ENCODE results near the gene HOOK2. TPM values are rescaled to one million over a fixed set of nuclear protein-coding genes. Genes with fewer than 3 reads are reported as not detected.

HOOK2 gene
- total and polyA plus RNA-seq, 2 of the 13 experiments (the other 11 are each of a cell fraction or from before 2014, with no cell fraction given), result 9.2 to 12.9 TPM

- TF ChIP-seq, protein P1, sequence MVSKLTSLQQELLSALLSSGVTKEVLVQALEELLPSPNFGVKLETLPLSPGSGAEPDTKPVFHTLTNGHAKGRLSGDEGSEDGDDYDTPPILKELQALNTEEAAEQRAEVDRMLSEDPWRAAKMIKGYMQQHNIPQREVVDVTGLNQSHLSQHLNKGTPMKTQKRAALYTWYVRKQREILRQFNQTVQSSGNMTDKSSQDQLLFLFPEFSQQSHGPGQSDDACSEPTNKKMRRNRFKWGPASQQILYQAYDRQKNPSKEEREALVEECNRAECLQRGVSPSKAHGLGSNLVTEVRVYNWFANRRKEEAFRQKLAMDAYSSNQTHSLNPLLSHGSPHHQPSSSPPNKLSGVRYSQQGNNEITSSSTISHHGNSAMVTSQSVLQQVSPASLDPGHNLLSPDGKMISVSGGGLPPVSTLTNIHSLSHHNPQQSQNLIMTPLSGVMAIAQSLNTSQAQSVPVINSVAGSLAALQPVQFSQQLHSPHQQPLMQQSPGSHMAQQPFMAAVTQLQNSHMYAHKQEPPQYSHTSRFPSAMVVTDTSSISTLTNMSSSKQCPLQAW (CRISPR knock-in tag; IDR thresholded peaks at IDR 0.05), result no peak
- peak; percentile 52 for TF ChIP-seq XRCC5 (optimal IDR thresholded peaks at IDR 0.05; ENCODE audit: low read length)
- TF ChIP-seq ZNF382 (CRISPR knock-in tag; IDR thresholded peaks at IDR 0.05; ENCODE audit: borderline replicate concordance), result no peak
- no peak for TF ChIP-seq KLF12 (CRISPR knock-in tag; IDR thresholded peaks at IDR 0.05; ENCODE audit: borderline replicate concordance)
- no peak for TF ChIP-seq ATF7 (IDR thresholded peaks at IDR 0.05)
- no peak for TF ChIP-seq ATF7 (CRISPR knock-in tag; IDR thresholded peaks at IDR 0.05)
- TF ChIP-seq CEBPG (CRISPR knock-in tag; IDR thresholded peaks at IDR 0.05), result 0 out of 2 replicates have a peak, but pooled peaks have one; percentile 6
- TF ChIP-seq KDM6A (CRISPR knock-in tag; IDR thresholded peaks at IDR 0.05; ENCODE audit: low read depth), result no peak
- no peak for TF ChIP-seq TBP (CRISPR knock-in tag; IDR thresholded peaks at IDR 0.05)
- TF ChIP-seq, protein P2, sequence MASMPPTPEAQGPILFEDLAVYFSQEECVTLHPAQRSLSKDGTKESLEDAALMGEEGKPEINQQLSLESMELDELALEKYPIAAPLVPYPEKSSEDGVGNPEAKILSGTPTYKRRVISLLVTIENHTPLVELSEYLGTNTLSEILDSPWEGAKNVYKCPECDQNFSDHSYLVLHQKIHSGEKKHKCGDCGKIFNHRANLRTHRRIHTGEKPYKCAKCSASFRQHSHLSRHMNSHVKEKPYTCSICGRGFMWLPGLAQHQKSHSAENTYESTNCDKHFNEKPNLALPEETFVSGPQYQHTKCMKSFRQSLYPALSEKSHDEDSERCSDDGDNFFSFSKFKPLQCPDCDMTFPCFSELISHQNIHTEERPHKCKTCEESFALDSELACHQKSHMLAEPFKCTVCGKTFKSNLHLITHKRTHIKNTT (CRISPR knock-in tag; IDR thresholded peaks at IDR 0.05), result no peak
- TF ChIP-seq, protein P3, sequence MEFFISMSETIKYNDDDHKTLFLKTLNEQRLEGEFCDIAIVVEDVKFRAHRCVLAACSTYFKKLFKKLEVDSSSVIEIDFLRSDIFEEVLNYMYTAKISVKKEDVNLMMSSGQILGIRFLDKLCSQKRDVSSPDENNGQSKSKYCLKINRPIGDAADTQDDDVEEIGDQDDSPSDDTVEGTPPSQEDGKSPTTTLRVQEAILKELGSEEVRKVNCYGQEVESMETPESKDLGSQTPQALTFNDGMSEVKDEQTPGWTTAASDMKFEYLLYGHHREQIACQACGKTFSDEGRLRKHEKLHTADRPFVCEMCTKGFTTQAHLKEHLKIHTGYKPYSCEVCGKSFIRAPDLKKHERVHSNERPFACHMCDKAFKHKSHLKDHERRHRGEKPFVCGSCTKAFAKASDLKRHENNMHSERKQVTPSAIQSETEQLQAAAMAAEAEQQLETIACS (CRISPR knock-in tag; IDR thresholded peaks at IDR 0.05), result no peak
- TF ChIP-seq, protein P4, sequence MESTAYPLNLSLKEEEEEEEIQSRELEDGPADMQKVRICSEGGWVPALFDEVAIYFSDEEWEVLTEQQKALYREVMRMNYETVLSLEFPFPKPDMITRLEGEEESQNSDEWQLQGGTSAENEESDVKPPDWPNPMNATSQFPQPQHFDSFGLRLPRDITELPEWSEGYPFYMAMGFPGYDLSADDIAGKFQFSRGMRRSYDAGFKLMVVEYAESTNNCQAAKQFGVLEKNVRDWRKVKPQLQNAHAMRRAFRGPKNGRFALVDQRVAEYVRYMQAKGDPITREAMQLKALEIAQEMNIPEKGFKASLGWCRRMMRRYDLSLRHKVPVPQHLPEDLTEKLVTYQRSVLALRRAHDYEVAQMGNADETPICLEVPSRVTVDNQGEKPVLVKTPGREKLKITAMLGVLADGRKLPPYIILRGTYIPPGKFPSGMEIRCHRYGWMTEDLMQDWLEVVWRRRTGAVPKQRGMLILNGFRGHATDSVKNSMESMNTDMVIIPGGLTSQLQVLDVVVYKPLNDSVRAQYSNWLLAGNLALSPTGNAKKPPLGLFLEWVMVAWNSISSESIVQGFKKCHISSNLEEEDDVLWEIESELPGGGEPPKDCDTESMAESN (CRISPR knock-in tag; conservative IDR thresholded peaks at IDR 0.05), result no peak
- TF ChIP-seq ZNF230 (CRISPR knock-in tag; IDR thresholded peaks at IDR 0.05), result no peak
- TF ChIP-seq ZNF276 (CRISPR knock-in tag; IDR thresholded peaks at IDR 0.05; ENCODE audit: low read depth), result no peak
- TF ChIP-seq, protein P5, sequence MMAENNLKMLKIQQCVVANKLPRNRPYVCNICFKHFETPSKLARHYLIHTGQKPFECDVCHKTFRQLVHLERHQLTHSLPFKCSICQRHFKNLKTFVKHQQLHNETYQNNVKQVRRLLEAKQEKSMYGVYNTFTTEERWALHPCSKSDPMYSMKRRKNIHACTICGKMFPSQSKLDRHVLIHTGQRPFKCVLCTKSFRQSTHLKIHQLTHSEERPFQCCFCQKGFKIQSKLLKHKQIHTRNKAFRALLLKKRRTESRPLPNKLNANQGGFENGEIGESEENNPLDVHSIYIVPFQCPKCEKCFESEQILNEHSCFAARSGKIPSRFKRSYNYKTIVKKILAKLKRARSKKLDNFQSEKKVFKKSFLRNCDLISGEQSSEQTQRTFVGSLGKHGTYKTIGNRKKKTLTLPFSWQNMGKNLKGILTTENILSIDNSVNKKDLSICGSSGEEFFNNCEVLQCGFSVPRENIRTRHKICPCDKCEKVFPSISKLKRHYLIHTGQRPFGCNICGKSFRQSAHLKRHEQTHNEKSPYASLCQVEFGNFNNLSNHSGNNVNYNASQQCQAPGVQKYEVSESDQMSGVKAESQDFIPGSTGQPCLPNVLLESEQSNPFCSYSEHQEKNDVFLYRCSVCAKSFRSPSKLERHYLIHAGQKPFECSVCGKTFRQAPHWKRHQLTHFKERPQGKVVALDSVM (CRISPR knock-in tag; IDR thresholded peaks at IDR 0.05), result no peak
- no peak for TF ChIP-seq NAIF1 (CRISPR knock-in tag; IDR thresholded peaks at IDR 0.05; ENCODE audit: borderline replicate concordance)
- TF ChIP-seq ZNF430 (CRISPR knock-in tag; IDR thresholded peaks at IDR 0.05), result peak; percentile 64; the same call in 1 of the 2 replicates
- TF ChIP-seq ZNF251 (CRISPR knock-in tag; IDR thresholded peaks at IDR 0.05), result no peak
Measured at GRCh38 chr19:12779162-12779993, 4.0 kb upstream of the HOOK2 start (continued).

Data from HepG2 (cell line).